Activated CD8-positive, alpha-beta memory T cell treated with anti-CD3 and anti-CD28 coated beads, Interleukin-2, amount 50 U/mL, for 1 hour (primary cell): ENCODE results near the gene HNRNPH2.

ENCODE experiments used
- DNase-seq: peaks from one replicate; pipeline ENCODE4 v3.0.0-alpha.2; 2020; ENCODE audit errors: extremely low read depth

The HNRNPH2 gene

GRCh38 chrX:101397779-101398178 lies 10.2 kb upstream of the HNRNPH2 start:
- no peak for DNase-seq

DNA sequence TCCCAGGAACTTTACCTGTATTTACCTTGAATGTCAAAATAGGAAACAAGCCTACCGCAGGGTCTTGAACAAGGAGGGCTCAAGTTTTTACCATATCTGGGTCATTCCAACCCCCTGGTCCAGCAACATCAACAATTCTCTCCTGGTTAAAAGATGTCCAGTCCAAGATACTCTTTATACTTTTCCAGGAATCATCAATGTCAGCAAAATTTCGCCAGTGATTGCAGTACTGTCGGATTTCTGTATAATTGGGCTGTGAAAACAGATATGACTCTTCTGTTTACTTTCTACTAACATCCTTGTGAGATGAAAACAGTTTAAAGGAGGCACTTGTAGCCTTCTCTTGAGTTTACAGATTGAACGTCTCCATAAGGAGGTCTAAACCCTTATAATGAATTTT lies 9.3 kb upstream of the HNRNPH2 start:
- DNase-seq, result no peak

- DNase-seq, result no peak
Observed at GRCh38 chrX:101399825-101400224, 8.2 kb upstream of the HNRNPH2 start.

- DNase-seq, result no peak
Observed at GRCh38 chrX:101407167-101407747, 765 bp upstream of the HNRNPH2 start.

DNA sequence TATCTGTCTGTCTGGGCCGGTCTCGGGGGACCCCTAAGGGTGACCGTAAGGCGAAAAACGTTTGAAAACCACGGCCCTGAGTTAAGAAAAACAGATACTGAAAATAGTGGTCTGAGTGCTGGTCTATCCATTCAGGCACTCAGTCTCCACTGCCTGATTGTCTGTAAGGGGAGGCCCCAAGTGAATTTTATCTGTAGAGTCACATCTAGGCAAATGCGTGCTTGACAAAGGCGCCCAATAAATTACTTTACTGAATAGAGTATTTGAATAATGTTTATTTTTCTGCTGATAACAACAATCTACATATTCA lies 465 bp downstream of the HNRNPH2 start:
- DNase-seq, result no peak

DNA sequence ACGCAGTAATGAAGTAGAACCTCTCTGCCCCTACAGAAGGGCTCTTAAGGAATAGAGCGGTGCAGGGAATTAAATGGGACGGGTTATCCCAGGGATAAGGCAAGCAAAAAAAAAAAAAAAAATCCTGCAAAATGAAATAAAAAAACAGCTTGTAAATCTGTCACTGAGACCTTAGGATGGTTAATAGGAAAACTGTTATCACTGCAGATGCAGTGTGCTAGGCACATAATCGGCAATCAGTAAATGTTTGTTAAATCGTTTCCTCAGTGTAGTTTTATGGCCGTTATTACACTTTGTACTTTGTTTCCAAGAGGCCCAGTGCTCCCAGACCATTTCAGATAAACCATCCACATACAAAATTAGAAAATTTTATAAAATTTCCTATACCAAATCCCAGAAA lies 1.0 kb downstream of the HNRNPH2 start:
- DNase-seq, result no peak

GRCh38 chrX:101410461-101410860 lies 2.4 kb downstream of the HNRNPH2 start:
- DNase-seq, result no peak

DNA sequence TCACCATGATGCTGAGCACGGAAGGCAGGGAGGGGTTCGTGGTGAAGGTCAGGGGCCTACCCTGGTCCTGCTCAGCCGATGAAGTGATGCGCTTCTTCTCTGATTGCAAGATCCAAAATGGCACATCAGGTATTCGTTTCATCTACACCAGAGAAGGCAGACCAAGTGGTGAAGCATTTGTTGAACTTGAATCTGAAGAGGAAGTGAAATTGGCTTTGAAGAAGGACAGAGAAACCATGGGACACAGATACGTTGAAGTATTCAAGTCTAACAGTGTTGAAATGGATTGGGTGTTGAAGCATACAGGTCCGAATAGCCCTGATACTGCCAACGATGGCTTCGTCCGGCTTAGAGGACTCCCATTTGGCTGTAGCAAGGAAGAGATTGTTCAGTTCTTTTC lies 4.0 kb downstream of the HNRNPH2 start:
- DNase-seq, result no peak

- peak; percentile 18 for DNase-seq
Observed at GRCh38 chrX:101415180-101416145, 7.4 kb downstream of the HNRNPH2 start.

GRCh38 chrX:101416691-101417090 lies 8.7 kb downstream of the HNRNPH2 start:
- no peak for DNase-seq

DNA sequence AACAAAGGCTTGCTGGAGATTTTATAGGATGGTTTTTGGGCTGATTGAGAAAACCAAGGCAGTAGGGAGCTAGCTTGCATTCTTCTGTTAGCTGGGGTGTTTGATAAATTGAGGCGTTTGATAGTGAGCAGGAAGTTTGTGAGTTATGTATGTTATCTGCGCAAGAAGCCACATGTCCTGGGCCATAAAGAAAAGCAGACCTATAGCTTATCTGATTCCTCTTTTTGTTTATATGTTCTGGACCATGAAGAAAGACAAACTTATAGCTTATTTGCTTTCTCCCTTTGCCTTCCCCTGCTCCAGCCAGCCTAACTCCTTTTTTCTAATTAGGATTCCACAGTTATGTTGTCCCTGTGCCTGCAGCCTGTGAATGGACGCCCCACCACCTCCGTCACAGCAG lies 9.2 kb downstream of the HNRNPH2 start:
- DNase-seq, result no peak

GRCh38 chrX:101417981-101418841 lies 10.2 kb downstream of the HNRNPH2 start:
- no peak for DNase-seq

- DNase-seq, result no peak
Observed at GRCh38 chrX:101419489-101419888, 11.5 kb downstream of the HNRNPH2 start.

DNA sequence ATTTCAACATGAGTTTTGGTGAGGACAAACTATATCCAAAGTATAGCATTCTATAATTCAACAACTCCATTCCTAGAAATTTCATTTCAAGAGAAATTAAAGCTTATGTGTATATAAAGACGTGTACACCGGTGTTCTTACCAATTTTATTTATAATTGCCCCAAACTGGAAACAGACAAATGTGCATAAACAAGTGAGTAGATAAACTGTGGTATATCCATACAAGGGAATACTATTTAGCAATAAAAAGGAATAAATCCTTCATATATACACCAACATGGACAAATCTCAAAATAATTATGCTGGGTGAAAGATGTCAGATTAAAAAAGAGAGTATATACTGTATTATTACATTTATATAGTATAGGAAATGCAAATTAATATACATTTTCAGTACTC lies 19.9 kb downstream of the HNRNPH2 start:
- no peak for DNase-seq

DNA sequence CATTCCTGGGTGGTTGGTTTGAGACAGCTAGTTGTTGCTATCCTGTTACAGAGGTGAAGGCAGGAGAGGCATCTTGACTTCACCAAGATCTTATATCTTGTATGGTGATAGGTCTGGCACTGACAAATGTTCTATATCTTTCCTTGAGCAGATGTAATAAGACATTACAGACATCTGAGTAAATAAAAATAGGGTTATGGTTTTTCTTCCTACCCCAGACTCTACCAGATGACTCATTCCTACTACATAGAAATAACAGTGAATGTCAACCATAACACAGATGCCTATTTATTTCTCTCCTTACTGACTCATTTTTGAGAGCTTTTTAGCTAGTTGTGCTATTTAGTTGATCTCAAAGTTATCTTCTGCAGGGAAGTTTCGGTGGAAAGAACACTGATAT lies 21.9 kb downstream of the HNRNPH2 start:
- DNase-seq, result no peak

- DNase-seq, result no peak
Observed at GRCh38 chrX:101430457-101431078, 22.5 kb downstream of the HNRNPH2 start.

- DNase-seq, result no peak
Observed at GRCh38 chrX:101442085-101442484, 34.1 kb downstream of the HNRNPH2 start.

DNA sequence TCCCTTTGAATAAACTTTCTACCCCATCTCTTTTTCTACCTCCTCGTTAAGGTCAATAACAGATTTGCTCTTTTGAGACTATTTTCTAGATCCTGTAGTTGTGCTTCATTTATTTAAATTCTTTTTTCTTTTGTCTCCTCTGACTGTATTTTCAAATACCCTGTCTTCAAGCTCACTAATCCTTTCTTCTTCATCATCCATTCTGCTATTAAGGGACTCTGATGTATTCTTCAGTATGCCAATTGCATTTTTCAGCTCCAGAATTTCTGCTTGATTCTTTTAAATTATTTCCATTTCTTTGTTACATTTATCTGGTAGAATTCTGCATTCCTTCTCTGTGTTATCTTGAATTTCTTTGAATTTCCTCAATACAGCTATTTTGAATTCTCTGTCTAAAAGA lies 41.3 kb downstream of the HNRNPH2 start:
- DNase-seq, result no peak

GRCh38 chrX:101450085-101450484 lies 42.1 kb downstream of the HNRNPH2 start:
- DNase-seq, result no peak

- no peak for DNase-seq
Observed at GRCh38 chrX:101450961-101451360, 42.9 kb downstream of the HNRNPH2 start.

- DNase-seq, result no peak
Observed at GRCh38 chrX:101452056-101452455, 44.0 kb downstream of the HNRNPH2 start.

GRCh38 chrX:101460669-101461068 lies 52.6 kb downstream of the HNRNPH2 start:
- no peak for DNase-seq
